Measurements from ENCODE around the gene HHAT. TPM values are rescaled to one million over a fixed set of nuclear protein-coding genes. Genes with fewer than 3 reads are reported as not detected.

The HHAT gene
- polyA plus RNA-seq, 1 donor (not counting 4 experiments of a cell fraction or from before 2014, with no cell fraction given): 3.8 TPM

GRCh38 chr1:210692796-210693195 lies 364.1 kb downstream of the HHAT start:
- FAIRE-seq (no peak), DNase-seq (ENCODE audit: low read depth, low spot score) (no peak)
- no peak overlapping the region for H3K9ac ChIP-seq (ENCODE audit: control insufficient read depth, extremely low read depth, insufficient read depth, low read length)
- H3K79me2 ChIP-seq (ENCODE audit: control insufficient read depth, insufficient read depth, low read length): no peaks in the 10 kb centered on the region
- H3K4me3 ChIP-seq (ENCODE audit: control insufficient read depth in 2 of 3, extremely low read depth in 1 of 3, insufficient read depth in 2 of 3, low read depth in 1 of 3, low read length in 3 of 3): no peak overlapping the region
- no peaks in the 10 kb centered on the region for H3K27me3 ChIP-seq (ENCODE audit: control insufficient read depth, extremely low read depth, insufficient read depth, low read length)
- no peaks in the 10 kb centered on the region for H4K20me1 ChIP-seq (ENCODE audit: control insufficient read depth, extremely low read depth, insufficient read depth, low read length)
- no peaks in the 10 kb centered on the region for H3K4me1 ChIP-seq (ENCODE audit: control insufficient read depth, extremely low read depth, insufficient read depth, low read length)
- no peaks in the 10 kb centered on the region for H3K9me1 ChIP-seq (ENCODE audit: control insufficient read depth, extremely low read depth, insufficient read depth, low read length)
- H3K4me2 ChIP-seq (ENCODE audit: control insufficient read depth, extremely low read depth, insufficient read depth, low read depth, low read length): no peak overlapping the region
- TF ChIP-seq, protein P1, sequence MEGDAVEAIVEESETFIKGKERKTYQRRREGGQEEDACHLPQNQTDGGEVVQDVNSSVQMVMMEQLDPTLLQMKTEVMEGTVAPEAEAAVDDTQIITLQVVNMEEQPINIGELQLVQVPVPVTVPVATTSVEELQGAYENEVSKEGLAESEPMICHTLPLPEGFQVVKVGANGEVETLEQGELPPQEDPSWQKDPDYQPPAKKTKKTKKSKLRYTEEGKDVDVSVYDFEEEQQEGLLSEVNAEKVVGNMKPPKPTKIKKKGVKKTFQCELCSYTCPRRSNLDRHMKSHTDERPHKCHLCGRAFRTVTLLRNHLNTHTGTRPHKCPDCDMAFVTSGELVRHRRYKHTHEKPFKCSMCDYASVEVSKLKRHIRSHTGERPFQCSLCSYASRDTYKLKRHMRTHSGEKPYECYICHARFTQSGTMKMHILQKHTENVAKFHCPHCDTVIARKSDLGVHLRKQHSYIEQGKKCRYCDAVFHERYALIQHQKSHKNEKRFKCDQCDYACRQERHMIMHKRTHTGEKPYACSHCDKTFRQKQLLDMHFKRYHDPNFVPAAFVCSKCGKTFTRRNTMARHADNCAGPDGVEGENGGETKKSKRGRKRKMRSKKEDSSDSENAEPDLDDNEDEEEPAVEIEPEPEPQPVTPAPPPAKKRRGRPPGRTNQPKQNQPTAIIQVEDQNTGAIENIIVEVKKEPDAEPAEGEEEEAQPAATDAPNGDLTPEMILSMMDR (optimal IDR thresholded peaks at IDR 0.05 in 1 of 3, IDR thresholded peaks at IDR 0.05 in 1 of 3, conservative IDR thresholded peaks at IDR 0.05 in 1 of 3; ENCODE audit: extremely low read depth in 1 of 3, insufficient read depth in 2 of 3, low read length in 3 of 3): no peak
- TF ChIP-seq EZH2 (IDR thresholded peaks at IDR 0.05; ENCODE audit: low read length): no peak
- no peaks in the 10 kb centered on the region for H3K36me3 ChIP-seq (ENCODE audit: control insufficient read depth in 2 of 2, extremely low read depth in 1 of 2, insufficient read depth in 2 of 2, low read length in 2 of 2)
- H3K9me3 ChIP-seq (ENCODE audit: control insufficient read depth, low read depth, low read length): no peaks in the 10 kb centered on the region
- no peak overlapping the region for H3K27ac ChIP-seq (ENCODE audit: control insufficient read depth, insufficient read depth, low read length)
- no peak overlapping the region for H2AFZ ChIP-seq (ENCODE audit: control insufficient read depth, low read length)
- dilution Hi-C loops (cut with MboI; ENCODE audit: extremely low pct_ligation_motif_present, low sequenced_read_pairs): no loop called here

DNA sequence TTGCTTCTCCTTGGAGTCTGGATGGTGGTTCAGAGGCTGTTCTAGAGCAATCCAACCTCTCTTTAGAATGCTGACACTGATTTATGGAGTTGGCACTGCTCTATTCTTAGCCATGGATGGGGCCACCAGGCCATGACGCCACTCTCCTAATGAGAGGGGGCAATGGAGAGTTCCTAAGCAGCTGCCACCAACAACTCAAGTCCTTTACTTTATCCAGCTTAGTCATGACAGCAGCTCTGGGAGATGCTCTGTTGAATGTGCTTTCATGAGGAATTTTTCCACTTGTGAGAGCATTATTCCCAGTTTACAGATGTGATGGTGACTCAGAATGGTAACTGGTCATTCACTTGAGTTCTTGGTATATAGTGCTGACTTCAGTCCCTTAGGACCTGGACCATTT lies 366.3 kb downstream of the HHAT start:
- Histone ChIP-seq H3K9ac (ENCODE audit: control insufficient read depth, extremely low read depth, insufficient read depth, low read length) (no peak overlapping the region), H2AFZ (ENCODE audit: control insufficient read depth, low read length) (no peak overlapping the region), H3K9me3 (ENCODE audit: control insufficient read depth, low read depth, low read length) (no peaks in the 10 kb centered on the region), H3K27ac (ENCODE audit: control insufficient read depth, insufficient read depth, low read length) (no peak overlapping the region), H3K27me3 (ENCODE audit: control insufficient read depth, extremely low read depth, insufficient read depth, low read length) (no peaks in the 10 kb centered on the region), H3K36me3 (ENCODE audit: control insufficient read depth in 2 of 2, extremely low read depth in 1 of 2, insufficient read depth in 2 of 2, low read length in 2 of 2) (no peaks in the 10 kb centered on the region), H3K4me2 (ENCODE audit: control insufficient read depth, extremely low read depth, insufficient read depth, low read depth, low read length) (no peak overlapping the region), H3K9me1 (ENCODE audit: control insufficient read depth, extremely low read depth, insufficient read depth, low read length) (no peaks in the 10 kb centered on the region), H3K79me2 (ENCODE audit: control insufficient read depth, insufficient read depth, low read length) (no peaks in the 10 kb centered on the region), H4K20me1 (ENCODE audit: control insufficient read depth, extremely low read depth, insufficient read depth, low read length) (no peaks in the 10 kb centered on the region), H3K4me1 (ENCODE audit: control insufficient read depth, extremely low read depth, insufficient read depth, low read length) (no peaks in the 10 kb centered on the region), H3K4me3 (ENCODE audit: control insufficient read depth in 2 of 3, extremely low read depth in 1 of 3, insufficient read depth in 2 of 3, low read depth in 1 of 3, low read length in 3 of 3) (no peak overlapping the region)
- FAIRE-seq: no peak
- no peak for TF ChIP-seq EZH2 (IDR thresholded peaks at IDR 0.05; ENCODE audit: low read length)
- TF ChIP-seq, protein P1 (optimal IDR thresholded peaks at IDR 0.05 in 1 of 3, IDR thresholded peaks at IDR 0.05 in 1 of 3, conservative IDR thresholded peaks at IDR 0.05 in 1 of 3; ENCODE audit: extremely low read depth in 1 of 3, insufficient read depth in 2 of 3, low read length in 3 of 3): no peak
- no peak for DNase-seq (ENCODE audit: low read depth, low spot score)
- dilution Hi-C loops (cut with MboI; ENCODE audit: extremely low pct_ligation_motif_present, low sequenced_read_pairs): no loop called here
